ENCODE results near the gene MKKS.
"Not testable (repeated sequence)": the region's sequence is repeated elsewhere in the genome, so short reads cannot be mapped to it uniquely, and the experiment has no call there.

MKKS gene

DNA sequence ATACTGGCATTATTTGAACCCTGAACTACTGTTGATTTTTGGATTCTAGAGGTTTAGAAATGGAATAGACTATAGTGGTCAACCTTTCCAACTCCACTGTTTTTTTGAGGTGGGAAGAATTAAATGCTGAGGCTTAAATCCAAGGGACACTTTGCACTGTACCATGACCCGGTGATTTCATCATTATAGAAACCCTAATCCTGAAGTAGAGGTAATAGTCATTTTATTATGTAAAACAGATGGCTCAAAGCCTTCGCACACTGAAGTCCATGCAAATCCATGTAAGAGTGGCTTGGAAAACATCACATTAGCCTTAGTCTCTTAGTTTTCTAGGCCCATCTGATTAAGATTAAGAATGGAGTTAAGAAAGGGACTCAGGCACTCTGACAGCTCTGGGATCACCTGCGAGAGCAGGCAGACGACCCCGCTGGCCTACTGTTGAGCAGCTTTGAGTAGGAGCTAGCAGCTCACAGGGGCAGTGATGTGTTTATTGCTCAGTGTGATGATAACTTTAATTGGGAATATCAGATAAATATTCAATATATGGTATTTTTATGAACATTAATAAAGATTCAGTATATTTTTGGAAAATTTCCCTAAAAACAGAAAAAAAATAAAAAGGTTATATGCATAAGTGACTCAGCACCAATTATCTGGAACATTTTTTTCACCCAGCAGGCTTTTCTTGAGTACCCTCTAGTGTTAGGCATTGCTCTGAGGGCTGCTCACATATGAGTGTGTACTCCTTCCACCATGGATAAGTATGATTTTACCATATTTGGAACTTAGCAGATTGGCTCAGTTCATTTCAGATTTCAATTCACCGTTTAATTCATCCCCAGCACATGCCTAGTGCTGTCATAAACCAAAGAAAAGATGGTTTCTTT lies 14.5 kb upstream of the MKKS start:
- no peak for DNase-seq

DNA sequence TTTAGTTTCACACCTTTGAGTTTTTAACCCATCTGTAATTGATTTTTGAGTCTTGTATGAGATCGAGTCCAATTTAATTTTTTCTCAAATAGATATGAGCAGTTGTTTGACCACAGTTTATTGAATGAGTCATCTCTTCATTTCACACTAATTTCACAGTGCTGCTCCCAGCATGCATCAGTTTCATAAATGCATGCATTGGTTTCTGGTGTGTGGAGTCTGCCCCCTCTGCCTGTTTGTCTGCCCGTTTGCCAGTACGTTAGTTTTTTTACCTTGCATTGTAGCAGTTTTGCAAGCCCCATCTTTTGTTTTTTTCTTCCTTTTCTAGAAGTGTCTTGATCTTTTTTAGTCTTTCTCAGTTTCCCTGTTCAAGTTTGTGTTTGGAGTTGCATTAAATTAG lies 13.0 kb upstream of the MKKS start:
- DNase-seq: no peak

DNA sequence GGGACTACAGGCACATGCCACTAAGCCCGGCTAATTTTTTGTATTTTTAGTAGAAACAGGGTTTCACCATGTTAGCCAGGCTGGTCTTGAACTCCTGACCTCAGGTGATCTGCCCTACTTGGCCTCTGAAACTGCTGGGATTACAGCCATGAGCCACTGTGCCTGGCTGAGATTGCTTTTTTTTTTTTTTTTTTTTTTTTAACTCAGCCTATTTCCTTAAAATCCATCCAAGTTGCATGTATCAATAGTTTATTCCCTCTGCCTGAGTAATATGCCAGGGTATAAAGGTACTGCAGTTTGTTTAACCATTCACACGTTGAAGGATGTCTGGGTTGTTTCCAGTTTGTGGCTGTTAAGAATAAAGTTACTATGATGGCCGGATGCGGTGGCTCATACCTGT lies 11.7 kb upstream of the MKKS start:
- DNase-seq: no peak

DNA sequence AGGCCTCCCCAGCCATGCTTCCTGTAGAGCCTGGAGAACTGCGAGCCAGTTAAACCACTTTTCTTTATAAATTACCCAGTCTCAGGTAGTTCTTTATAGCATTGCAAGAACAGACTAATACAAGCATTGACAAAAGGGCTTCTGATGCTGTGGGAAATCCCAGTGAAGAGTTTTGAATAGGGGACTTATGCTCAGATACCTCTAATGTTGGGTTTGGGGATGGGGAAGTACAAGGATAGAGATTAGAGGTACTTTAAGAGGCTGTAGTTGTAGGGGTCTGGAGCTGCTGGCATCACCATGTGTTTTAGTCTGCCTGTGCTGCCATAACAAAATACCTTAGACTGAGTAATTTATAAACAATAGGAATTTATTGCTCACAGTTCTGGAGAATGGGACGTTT lies 9.9 kb upstream of the MKKS start:
- DNase-seq: no peak

DNA sequence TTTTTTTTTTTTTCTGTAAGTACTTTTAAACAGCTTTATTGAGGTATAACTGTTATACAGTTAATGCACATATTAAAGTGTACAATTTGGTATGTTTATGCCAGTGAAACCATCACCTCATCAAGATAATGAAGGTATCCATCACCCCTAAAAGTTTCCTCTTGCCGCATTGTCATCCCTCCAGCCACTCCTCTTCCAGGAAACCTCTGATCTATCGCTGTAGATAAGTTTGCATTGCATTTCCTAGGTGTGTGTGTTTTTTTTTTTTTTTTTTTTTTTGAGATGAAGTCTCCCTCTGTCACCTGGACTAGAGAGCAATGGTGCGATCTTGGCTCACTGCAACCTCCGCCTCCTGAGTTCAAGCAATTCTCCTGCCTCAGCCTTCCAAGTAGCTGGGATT lies 4.2 kb upstream of the MKKS start:
- DNase-seq: no peak

DNA sequence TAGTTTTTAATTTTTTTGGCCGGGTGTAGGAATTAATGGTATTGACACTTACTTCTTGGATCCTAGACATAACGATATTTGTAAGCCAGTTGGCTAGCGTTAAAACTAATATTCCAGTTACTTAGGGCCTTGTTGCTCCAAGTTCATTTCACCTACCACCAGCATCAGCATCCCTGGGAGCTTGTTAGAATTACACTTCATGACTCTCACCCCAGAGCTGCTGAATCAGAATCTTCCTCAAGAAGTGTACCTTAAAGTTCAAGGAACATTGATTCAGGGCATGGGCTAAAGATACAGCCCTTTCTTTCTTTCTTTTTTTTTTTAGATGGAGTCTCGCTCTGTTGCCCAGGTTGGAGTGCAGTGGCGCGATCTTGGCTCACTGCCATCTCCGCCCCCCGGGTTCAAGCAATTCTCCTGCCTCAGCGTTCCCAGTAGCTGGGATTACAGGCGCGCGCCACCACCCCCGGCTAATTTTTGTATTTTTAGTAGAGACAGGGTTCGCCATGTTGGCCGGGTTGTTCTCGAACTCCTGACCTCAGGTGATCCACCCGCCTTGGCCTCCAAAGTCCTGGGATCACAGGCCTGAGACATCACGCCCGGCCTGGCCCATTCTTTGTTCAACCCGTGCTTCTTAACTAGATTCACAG lies 2.2 kb upstream of the MKKS start:
- DNase-seq: no peak

DNA sequence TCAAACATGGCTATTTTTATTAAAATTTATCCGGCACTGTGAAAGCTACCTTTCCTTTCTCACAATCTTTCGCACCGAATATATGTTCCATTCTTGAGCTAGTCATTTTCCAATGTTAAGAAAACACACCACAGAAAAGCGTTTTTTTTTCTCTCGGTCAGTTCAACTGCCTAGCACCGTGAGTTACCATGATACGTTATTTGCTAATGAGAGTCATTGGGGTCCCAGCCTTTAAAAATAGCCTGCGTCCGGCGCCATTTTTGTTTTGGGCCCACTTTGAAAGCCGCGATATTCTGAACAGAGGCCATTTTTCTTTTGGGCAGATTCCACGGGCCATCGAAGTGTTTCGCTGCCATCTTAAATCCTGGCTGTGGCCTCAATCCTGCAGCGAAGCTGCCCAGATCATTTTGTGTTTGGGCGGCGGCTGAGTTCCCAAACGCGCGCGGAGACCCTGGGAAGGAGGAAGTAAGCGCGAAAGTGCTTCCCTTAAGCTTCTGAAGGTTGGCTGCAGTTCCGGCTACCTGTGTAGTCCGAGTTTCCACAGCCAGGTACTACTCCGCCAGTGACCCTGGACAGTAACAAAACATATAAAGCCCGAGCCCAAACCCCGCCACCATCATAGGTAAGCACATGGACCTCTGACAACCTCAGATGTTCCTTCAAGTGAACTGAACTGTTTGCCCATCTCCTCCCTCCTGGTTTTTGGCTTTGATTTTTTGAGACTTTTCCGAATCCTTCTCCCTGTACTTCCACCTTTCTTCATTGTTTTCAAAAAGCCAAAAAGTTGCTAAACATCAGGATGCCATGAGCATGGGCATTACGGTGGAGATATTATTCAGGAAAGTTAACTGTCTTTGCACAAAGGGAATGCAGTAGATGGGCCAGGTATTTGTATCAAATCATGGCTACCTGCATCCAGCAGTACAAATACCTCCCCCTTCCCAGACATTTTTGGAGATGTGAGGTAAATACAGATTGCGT lies 1.1 kb upstream of the MKKS start, which contains the start of gene SLX4IP:
TSS of gene SLX4IP (plus strand) at position 474 of the 981 bp plus-strand sequence. CDS start 22,900 bp downstream, outside the sequence.
- DNase-seq: peak; percentile 81

DNA sequence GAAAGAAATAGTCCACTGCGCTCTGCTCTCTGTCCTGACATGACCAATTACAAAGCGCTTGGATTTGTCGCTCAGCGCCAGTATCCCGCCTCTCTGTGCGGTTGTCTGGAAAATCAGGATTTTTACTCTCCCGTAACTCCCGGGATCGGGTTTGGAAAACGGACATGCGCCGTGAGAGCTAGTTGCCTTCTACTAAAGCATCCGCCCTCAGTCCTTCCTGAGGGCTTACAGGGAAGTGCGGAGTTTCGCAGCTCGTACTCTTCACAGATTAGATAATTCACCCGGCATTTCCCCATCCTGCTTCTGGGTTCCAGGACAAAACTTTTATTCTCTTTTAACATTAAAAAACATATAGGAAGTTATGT lies 427 bp upstream of the MKKS start:
- peak; percentile 74 for DNase-seq

DNA sequence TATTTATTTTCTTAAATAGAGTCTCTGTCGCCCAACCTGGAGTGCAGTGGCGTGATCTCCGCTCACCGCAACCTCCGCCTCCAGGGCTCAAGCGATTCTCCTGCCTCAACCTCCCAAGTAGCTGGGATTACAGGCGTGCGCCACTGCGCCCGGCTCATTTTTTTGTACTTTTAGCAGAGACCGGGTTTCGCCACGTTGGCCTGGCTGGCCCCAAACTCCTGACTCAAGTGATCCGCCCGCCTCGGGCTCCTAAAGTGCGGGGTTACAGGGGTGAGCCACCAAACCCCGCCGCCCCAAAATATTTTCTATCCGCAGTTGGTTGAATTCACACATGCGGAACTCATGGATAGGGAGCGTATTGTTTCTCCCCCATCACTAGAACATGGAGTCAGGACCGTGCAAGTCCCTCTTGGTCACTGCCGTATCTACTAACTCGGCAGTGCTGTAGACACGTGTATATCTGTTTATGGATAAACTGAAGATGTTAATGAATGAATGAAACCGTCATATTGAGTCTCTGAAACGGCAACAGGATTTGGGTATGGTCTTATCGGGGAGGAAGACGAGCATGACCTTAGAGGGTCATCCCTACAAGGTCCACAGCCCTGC lies 904 bp downstream of the MKKS start:
- DNase-seq: no peak

DNA sequence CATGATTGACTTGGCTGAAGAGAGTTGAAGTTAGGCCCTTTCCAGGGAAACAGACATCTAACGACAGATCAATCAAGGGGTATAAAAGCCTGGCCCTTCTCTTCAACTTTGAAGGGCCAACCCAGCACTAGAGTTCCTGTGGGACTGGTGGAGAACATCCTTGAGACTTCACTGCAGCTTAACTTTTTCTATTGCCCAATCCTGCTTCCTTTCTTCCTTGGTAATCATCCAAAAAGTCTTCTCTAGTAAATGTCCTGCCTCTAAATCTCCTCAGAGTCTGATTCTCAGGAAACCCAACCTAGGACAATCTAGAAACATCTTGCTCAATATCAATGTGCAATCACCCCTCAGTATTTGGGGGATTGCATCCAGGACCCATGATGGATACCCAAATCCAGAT lies 1.9 kb downstream of the MKKS start:
- no peak for DNase-seq

DNA sequence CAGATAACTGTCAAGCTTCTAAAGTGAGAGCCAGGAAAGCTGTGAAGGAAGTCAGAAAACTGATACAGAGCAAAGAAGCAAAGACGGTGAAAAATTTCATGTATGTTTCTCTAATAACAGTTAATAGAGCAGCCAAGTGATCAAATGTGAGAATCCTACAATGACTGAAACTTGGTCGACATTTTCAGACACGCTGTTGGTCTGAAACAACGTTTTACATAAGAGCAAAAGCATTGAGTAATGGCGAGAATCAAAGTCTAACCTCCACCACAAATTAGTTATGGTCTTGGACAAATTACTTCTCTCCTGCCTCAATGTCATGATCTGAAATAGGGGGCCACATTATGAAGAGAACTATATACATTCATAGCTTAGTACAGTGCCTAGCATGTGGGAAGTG lies 3.3 kb downstream of the MKKS start:
- DNase-seq: no peak

DNA sequence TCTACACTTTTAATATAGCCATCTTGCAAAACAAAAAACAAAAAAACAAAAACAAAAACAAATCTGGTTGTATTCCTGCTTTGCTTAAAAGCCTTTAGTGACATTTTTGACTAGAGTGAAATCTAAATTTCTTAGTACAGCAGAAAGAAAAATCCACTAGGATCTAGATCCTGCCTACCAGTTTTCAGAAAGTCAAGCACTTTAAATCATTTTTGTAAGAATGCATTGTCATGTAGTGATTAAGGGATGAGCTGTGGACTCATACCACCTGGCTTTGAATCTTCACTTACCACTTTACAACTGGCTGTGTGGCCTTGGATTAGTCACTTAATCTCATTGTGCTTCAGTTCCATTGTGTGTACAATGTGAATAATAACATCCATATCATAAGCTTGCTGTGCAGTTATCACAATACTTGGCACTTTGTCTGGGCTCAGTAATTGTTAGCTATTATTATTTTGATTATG lies 4.0 kb downstream of the MKKS start:
- no peak for DNase-seq

DNA sequence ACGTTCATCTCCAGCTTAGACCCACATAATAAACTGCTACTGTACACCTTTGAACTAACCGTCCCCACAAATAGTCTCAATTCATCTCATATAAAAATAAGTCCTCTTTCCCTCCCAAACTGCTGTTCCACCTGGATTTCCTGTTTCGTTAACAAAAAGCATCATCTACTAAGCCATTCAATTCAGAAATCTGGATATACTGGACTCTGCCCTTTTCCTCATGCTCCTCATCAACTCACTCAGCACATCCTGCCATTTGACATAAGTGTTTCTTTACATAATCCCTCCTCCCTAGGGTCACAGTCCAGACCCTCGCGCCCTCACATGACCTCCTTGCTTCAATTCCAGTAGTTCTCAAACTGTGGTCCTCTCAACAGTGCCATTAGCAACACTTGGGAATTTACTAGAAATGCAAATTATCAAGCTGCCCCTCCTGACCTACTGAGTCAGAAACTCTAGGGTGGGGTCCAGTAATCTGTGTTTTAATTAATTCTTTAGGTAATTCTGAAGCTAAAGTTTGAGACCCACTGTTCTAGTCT lies 4.5 kb downstream of the MKKS start:
- no peak for DNase-seq

DNA sequence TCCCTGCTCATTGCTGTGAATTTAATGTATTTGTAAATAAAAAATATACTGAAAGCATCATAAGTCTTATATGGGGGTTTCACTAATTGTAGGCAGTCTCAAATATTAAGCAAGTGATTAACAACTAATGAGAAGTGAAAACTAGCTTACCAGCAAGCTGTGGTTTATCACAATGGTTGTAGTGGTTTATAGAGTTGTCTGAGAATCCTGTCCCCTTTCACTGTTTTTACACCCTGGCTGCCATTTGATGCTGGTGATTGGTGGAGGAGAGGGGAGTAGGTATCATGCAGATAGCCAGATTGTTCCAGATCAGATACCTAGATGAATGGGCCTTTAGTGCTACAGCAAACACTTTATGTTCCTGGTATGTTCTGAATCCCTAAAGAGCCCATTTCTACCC lies 6.0 kb downstream of the MKKS start:
- DNase-seq: no peak

DNA sequence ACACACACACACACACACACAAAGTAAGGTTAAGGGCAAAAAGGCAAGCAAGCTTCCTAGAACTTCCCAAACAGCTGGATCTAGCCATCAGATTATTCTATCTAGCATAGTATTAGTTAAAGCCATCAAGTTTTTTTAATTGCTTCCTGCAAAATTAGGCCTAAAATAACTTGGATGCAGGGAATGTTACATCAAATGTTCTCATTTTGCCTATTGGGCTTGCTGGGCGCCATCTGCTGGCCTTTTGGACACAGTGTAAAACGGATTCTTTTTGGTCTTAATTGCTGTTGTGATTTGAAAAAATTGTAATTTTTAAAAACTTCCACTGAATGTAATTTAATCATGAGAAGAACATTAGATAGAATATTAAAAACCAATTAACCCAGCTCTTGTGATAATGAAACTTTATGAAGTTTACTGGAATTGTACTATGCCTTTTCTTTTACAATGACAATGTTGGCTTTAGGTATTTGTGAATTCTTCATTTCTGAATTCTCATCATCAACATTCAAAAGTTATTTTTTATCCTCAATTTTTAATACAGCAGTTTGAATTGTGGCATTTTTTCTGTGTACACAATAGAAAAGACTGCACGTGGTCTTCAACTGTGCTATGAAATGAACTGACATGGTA lies 6.8 kb downstream of the MKKS start:
- peak; percentile 38 for DNase-seq

DNA sequence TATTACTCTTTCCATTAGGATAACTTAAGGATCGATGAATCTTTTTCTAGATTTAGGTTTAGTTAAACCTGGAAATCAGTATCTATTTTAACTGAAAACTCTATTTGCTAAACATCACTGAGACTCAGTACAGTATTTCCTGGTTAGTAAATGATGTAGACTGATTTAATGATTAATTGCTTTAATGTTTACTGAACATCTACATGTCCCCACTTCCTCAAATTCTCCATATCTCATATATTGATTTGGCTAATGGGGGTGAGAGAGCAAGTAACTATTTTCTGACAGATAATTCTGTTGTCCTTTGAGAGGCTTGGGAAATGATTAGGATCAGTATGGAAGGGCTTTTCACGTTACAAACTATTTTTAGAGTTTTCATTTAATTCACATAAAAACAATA lies 10.3 kb downstream of the MKKS start:
- DNase-seq: no peak

DNA sequence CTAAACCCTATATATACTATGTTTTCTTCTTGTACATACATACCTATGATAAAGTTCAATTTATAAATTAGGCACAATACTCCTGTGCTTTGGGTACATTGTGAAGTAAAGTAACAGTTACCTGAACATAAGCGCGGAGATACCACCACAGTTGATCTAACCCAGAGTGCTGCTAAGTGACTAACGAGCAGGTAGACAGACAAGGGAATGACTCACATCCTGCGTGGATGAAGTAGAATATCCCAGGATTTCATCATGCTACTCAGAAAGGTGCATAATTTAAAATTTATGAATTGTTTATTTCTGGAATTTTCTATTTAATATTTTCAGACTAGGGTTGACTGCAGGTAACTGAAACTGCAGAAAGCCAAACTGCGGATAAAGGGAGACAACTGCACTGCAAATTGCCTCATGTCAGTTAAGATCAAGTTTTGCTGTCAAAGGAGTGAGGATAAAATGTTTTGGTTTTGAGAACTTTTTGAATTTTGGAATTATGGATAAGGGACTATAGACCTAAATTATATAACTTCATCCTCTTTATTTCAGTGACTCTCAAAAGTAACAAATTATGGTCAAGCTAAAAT lies 14.4 kb downstream of the MKKS start:
- no peak for DNase-seq

DNA sequence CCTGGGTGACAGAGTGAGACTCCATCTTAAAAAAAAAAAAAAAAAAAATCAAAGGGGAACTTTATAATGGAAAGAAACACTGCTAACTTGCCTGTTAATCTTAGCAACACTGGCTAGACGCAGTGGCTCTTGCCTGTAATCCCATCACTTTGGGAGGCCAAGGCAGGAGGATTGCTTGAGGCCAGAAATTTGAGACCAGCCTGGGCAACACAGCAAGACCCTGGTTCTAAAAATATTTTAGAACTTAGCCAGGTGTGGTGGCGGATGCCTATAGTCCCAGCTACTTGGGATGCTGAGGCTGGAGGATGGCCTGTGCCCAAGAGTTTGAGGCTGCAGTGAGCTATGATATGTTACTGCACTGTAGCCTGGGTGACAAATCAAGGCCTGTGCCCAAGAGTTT lies 16.8 kb downstream of the MKKS start:
- DNase-seq: not testable (repeated sequence)

DNA sequence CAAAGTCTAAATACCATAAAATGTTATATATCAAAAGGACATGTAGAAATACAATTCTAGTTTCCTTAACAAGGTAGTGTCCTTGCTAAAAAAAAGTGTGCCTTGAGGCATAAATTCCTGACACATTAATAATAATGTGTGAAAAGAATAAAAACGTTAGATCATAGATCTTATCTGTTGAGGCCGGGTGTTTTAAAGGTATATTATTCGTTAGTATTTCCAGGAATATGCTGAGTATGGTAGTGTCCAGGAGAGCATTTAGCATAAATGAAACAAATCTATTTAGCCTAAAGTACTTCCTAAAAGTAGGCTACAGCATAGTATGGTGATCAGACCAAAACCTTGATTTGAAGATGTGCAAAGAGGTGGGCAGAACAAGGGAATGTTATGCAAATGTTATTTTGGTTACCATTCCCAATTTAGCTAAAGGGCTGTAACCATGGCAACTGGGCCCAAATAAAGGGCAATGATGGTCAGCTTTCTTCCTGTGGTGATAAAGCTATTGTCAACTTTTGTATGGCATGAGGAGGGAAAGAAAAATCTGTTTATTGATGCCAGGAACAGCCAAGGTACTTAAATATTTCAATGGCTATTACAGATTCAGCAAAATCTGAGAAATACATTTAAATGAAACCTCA lies 18.9 kb downstream of the MKKS start:
- no peak for DNase-seq

DNA sequence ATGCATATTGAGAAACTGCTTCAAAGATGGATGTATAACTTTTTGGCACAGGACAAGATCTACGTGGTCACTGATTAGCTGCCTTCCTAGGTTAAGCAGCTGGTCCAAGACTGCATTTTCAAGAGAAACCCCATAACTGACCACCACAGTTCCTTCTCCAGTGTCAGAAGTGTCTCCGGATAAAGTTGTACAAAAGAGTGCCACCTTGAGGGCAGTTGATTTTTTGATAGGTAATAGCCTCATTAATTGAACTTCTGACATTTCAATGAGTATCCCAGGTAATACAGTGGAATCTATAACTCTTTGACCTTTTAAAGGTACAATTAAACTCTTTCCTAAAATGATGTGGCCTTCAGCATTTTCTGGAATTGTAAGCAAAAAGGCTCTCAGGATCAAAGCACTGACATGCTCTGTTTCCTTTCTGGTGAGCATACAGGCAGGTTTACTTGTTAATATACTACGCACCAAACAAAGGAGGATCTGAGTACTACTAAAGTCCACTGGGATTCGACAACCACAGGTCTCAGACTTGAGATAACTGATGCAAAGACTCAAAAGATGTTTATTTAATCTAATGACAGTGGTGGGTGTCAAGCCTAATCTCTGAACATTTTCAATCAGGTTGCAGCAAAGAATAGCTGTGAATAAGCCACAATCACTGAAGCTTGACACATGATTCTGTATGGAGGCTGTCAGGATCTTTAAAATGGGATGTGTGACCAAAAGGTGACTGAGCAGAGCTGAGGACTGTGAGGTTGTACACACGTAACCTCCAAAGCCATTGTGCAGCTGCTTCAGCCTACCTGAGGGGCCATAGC lies 21.2 kb downstream of the MKKS start:
- no peak for DNase-seq

Measured in activated T-cell treated with anti-CD3 and anti-CD28 coated beads, Interleukin-2, amount 50 U/mL, for 1 hour (primary cell).